Measurements from ENCODE around the gene MEIS1.
A peak's percentile ranks its signal among the peaks of the same experiment; 100 is the strongest.

The MEIS1 gene

GRCh38 chr2:66426244-66427111, 8.4 kb upstream of the MEIS1 start:
- DNase-seq (ENCODE audit: extremely low read depth, low read depth) = no peak
- no peak for TF ChIP-seq CTCF (IDR thresholded peaks at IDR 0.05; ENCODE audit: low read depth, low read length, missing control alignments)
- H3K4me3 ChIP-seq (replicated peaks; ENCODE audit: low read depth, low read length) = peak overlapping the region; percentile 41

GRCh38 chr2:66427300-66427699, 7.6 kb upstream of the MEIS1 start:
- no peak overlapping the region for H3K4me3 ChIP-seq (replicated peaks; ENCODE audit: low read depth, low read length)
- no peak for DNase-seq (ENCODE audit: extremely low read depth, low read depth)
- TF ChIP-seq CTCF (IDR thresholded peaks at IDR 0.05; ENCODE audit: low read depth, low read length, missing control alignments) = no peak

GRCh38 chr2:66428986-66429612, 5.8 kb upstream of the MEIS1 start:
- H3K4me3 ChIP-seq (replicated peaks; ENCODE audit: low read depth, low read length) = no peak overlapping the region
- TF ChIP-seq CTCF (IDR thresholded peaks at IDR 0.05; ENCODE audit: low read depth, low read length, missing control alignments) = peak; percentile 77
- DNase-seq (ENCODE audit: extremely low read depth, low read depth) = no peak

- no peak for DNase-seq (ENCODE audit: extremely low read depth, low read depth)
These were observed 5.0 kb upstream of the MEIS1 start for GRCh38 chr2:66429693-66430504.

GRCh38 chr2:66430505-66431273, 4.2 kb upstream of the MEIS1 start:
- no peak overlapping the region for H3K4me3 ChIP-seq (replicated peaks; ENCODE audit: low read depth, low read length)
- TF ChIP-seq CTCF (IDR thresholded peaks at IDR 0.05; ENCODE audit: low read depth, low read length, missing control alignments) = no peak
- DNase-seq (ENCODE audit: extremely low read depth, low read depth) = no peak

More at GRCh38 chr2:66429693-66430504, 5.0 kb upstream of the MEIS1 start:
- no peak overlapping the region for H3K4me3 ChIP-seq (replicated peaks; ENCODE audit: low read depth, low read length)
- no peak for TF ChIP-seq CTCF (IDR thresholded peaks at IDR 0.05; ENCODE audit: low read depth, low read length, missing control alignments)

- TF ChIP-seq CTCF (IDR thresholded peaks at IDR 0.05; ENCODE audit: low read depth, low read length, missing control alignments) = no peak
- DNase-seq (ENCODE audit: extremely low read depth, low read depth) = no peak
- no peak overlapping the region for H3K4me3 ChIP-seq (replicated peaks; ENCODE audit: low read depth, low read length)
These were observed 3.7 kb upstream of the MEIS1 start for GRCh38 chr2:66431274-66431642.
